Gastrocnemius medialis (tissue), 4 donors: Measurements from ENCODE around the gene ZRANB3. TPM values are rescaled to one million over a fixed set of nuclear protein-coding genes. Genes with fewer than 3 reads are reported as not detected.

Experiments
- ATAC-seq, 2 donors: fragments of 150-250 bp; one replicate each; pipeline ENCODE4 v1.9.1; 2016
- DNase-seq, 2 donors: peaks; one replicate each; pipeline ENCODE4 v3.0.0-alpha.2; 2019
- H3K27ac ChIP-seq, 4 donors: fragments of 200-600 bp; sonication (generic); 1 replicate in 1 of 4; 2 replicates in 3 of 4; pipeline ENCODE4 v1.5.1; 2016 to 2018; ENCODE audit warnings: mild to moderate bottlenecking in 2 of 4, moderate library complexity in 1 of 4
- H3K27me3 ChIP-seq, 3 donors: fragments of 200-600 bp; sonication (generic) in 2 of 3; 1 replicate in 1 of 3; 2 replicates in 2 of 3; pipeline versions ENCODE4 v1.5.1 to v1.6.0; 2016 to 2019; ENCODE audit warnings: mild to moderate bottlenecking in 1 of 3, moderate library complexity in 1 of 3
- H3K36me3 ChIP-seq, 2 donors: fragments of 200-600 bp; sonication (generic) in 1 of 2; one replicate each; pipeline ENCODE4 v1.5.1; 2017 to 2018
- H3K4me1 ChIP-seq, 2 donors: fragments of 200-600 bp; sonication (generic) in 1 of 2; one replicate each; pipeline ENCODE4 v1.5.1; 2016 to 2017; ENCODE audit warnings: mild to moderate bottlenecking in 2 of 2
- H3K4me3 ChIP-seq, 4 donors: fragments of 200-600 bp; sonication (generic) in 3 of 4; 1 replicate in 1 of 4; 2 replicates in 3 of 4; pipeline ENCODE4 v1.5.1; 2016 to 2019; ENCODE audit warnings: mild to moderate bottlenecking in 2 of 4
- H3K9me3 ChIP-seq, 3 donors: fragments of 200-600 bp; sonication (generic) in 2 of 3; 1 replicate in 1 of 3; 2 replicates in 2 of 3; pipeline ENCODE4 v1.5.1; 2016 to 2019
- POLR2A ChIP-seq, 2 donors: fragments of 450-650 bp; IDR thresholded peaks; one replicate each; pipeline ENCODE4 v1.6.1; 2017; ENCODE audit warnings: antibody characterized with exemption in 2 of 2, mild to moderate bottlenecking in 2 of 2, moderate library complexity in 2 of 2
- in situ Hi-C, 4 donors: fragments of 200-750 bp; cut with MboI; loops; one replicate each; pipeline versions ENCODE4 v1.15.0 to v1.8.0; 2017; ENCODE audit warnings: low sequenced_read_pairs in 4 of 4
- intact Hi-C: fragments of 100-400 bp; cut with DNase I; formaldehyde crosslinking; loops from one replicate; pipeline ENCODE4 v1.15.1; 2023; ENCODE audit warnings: low total_unique reads
- total RNA-seq, 4 donors: library from RNA; depleted of rRNA; stranded (reverse); fragments of >200 nt; gene quantifications; one replicate each; pipeline versions ENCODE4 v1.1.0 to v1.2.3, GENCODE V29; 2016
- TF ChIP-seq, protein P1 (sequence below), 5 experiments: fragments of 450-650 bp in 3 of 5; fragments of 200-600 bp in 2 of 5; sonication (generic) in 2 of 5; IDR thresholded peaks in 4 of 5; conservative IDR thresholded peaks in 1 of 5; 1 replicate in 4 of 5; 2 replicates in 1 of 5; pipeline ENCODE4 v1.5.1; 2016 to 2019; ENCODE audit warnings: antibody characterized with exemption in 5 of 5, mild to moderate bottlenecking in 3 of 5, moderate library complexity in 3 of 5

Gene ZRANB3
- total RNA-seq, 4 donors from 2014 or later, result 1.9 to 4.8 (median 2.9) TPM

DNA sequence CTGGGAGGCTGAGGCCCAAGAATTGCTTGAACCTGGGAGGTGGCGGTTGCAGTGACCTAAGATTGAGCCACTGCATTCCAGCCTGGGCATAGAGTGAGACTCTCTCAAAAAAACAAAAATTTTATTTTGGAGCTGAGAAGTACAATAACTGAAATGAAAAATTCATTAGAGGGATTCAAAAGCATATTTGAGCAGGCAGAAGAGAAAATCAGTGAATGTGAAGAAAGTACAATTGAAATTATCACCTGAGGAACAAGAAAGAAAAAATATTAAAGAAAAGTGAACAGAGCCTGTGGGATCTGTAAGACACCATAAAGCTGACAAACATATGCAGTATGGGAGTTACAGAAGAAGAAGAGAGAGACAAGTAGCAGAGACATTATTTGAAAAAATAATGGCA, 341.9 kb downstream of the ZRANB3 start:
- DNase-seq, result no peak
- Histone ChIP-seq H3K27me3 (no peaks in the 10 kb centered on the region), H3K4me3 (no peak overlapping the region), H3K27ac (no peak overlapping the region), H3K9me3 (no peaks in the 10 kb centered on the region), H3K4me1 (no peaks in the 10 kb centered on the region), H3K36me3 (no peaks in the 10 kb centered on the region)
- no peak for TF ChIP-seq POLR2A (IDR thresholded peaks at IDR 0.05)
- TF ChIP-seq, protein P1, sequence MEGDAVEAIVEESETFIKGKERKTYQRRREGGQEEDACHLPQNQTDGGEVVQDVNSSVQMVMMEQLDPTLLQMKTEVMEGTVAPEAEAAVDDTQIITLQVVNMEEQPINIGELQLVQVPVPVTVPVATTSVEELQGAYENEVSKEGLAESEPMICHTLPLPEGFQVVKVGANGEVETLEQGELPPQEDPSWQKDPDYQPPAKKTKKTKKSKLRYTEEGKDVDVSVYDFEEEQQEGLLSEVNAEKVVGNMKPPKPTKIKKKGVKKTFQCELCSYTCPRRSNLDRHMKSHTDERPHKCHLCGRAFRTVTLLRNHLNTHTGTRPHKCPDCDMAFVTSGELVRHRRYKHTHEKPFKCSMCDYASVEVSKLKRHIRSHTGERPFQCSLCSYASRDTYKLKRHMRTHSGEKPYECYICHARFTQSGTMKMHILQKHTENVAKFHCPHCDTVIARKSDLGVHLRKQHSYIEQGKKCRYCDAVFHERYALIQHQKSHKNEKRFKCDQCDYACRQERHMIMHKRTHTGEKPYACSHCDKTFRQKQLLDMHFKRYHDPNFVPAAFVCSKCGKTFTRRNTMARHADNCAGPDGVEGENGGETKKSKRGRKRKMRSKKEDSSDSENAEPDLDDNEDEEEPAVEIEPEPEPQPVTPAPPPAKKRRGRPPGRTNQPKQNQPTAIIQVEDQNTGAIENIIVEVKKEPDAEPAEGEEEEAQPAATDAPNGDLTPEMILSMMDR (IDR thresholded peaks at IDR 0.05 in 4 of 5, conservative IDR thresholded peaks at IDR 0.05 in 1 of 5), result no peak
- ATAC-seq, result no peak
- intact Hi-C loops (no loop called here), in situ Hi-C loops (no loop called here)

DNA sequence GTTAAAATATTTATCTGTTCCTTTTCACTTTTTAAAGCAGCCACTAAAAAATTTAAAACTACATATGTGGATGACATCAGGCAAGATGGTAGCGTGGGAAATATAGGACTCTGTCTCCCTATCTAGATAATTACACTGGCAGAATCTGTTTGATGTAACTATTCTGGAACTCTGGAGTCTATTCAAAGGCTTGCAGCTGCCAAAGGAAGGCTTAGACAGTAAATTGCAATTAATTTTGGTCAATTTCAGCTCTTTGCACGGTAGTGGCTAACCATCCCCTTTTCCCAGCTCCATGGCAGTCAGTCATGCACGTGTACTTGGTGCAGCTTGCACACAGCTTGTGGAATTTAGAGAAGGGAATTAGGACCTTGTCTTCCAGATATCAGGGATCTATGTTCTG, 343.7 kb downstream of the ZRANB3 start:
- no peak overlapping the region for H3K27ac ChIP-seq
- in situ Hi-C loops (no loop called here), intact Hi-C loops (no loop called here)
- DNase-seq (no peak), ATAC-seq (no peak)
- no peaks in the 10 kb centered on the region for H3K4me1 ChIP-seq
- H3K36me3 ChIP-seq, result no peaks in the 10 kb centered on the region
- no peaks in the 10 kb centered on the region for H3K27me3 ChIP-seq
- no peaks in the 10 kb centered on the region for H3K9me3 ChIP-seq
- H3K4me3 ChIP-seq, result no peak overlapping the region
- TF ChIP-seq POLR2A (IDR thresholded peaks at IDR 0.05), result no peak

DNA sequence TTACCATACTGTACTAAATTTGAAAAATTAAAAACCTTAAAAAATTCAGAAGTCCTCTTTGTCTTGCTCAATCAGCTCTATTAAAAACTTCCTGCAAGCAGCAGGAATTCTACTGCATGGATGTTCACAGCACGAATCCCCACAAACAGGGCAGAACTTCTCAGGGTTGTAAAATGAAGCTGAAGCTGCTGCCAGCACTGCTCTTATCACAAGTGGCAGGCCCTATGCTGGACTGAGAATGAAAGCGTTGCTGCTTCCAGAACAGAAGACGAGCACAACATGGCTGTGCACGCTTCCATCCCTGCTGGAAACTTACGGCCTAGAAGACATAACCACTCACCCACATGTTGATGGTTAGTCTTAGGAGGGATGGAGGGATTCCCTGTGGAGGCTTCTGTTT, 345.0 kb downstream of the ZRANB3 start:
- no peaks in the 10 kb centered on the region for H3K27me3 ChIP-seq
- intact Hi-C loops, result no loop called here
- H3K9me3 ChIP-seq, result no peaks in the 10 kb centered on the region
- H3K36me3 ChIP-seq, result no peaks in the 10 kb centered on the region
- H3K4me1 ChIP-seq, result no peaks in the 10 kb centered on the region
- no peak overlapping the region for H3K27ac ChIP-seq
- in situ Hi-C loops, result no loop called here
- no peak overlapping the region for H3K4me3 ChIP-seq
- no peak for DNase-seq
- no peak for ATAC-seq
- TF ChIP-seq, protein P1 (IDR thresholded peaks at IDR 0.05 in 4 of 5, conservative IDR thresholded peaks at IDR 0.05 in 1 of 5), result no peak
- TF ChIP-seq POLR2A (IDR thresholded peaks at IDR 0.05), result no peak

DNA sequence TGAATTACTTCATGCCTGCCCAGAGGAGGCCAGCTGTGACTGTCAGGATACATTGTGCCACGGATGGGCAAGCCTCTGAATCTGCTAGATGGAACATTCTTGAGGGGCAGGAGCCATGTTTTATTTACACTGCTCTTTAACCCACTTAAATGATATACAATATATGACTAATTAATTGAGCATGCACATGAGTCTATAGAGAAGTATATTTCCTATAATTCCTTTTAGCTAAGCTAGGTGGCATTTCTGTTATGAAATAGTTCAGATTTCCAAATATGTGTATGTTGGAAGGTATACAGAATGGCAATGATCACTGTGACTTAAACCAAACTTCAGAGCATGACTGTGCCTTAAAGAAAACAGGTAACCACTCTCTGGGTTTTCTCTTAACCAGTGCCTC, 347.2 kb downstream of the ZRANB3 start:
- in situ Hi-C loops, result no loop called here
- H3K27ac ChIP-seq, result no peak overlapping the region

DNA sequence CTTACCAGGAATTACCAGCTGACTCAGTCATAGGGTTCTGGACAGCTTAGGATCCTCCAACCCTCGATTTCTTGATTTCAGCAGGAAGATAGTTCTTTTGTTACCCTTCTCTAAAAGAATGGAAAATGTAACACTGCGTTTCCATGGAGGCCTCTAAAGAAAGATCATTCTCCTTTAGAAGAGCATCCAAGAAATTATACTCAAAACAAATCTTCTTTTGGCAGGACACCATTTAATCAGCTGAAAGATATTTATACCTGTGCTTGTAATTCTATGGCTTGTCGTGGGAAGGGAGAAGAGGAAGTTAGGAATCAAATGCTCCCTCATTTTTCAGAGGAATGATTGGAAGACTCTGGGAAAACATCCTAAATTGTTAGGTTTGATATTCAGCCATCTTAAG, 348.4 kb downstream of the ZRANB3 start:
- Histone ChIP-seq H3K27ac (no peak overlapping the region), H3K4me3 (no peak overlapping the region), H3K4me1 (no peaks in the 10 kb centered on the region), H3K9me3 (no peaks in the 10 kb centered on the region), H3K27me3 (no peaks in the 10 kb centered on the region), H3K36me3 (peaks cover 0 to 1% of the 10 kb centered on the region in 2 donors)
- ATAC-seq, result no peak
- in situ Hi-C loops (no loop called here), intact Hi-C loops (no loop called here)
- DNase-seq, result no peak
- TF ChIP-seq, protein P1 (IDR thresholded peaks at IDR 0.05 in 4 of 5, conservative IDR thresholded peaks at IDR 0.05 in 1 of 5), result no peak
- no peak for TF ChIP-seq POLR2A (IDR thresholded peaks at IDR 0.05)

More for the DNA sequence above, 347.2 kb downstream of the ZRANB3 start:
- no peaks in the 10 kb centered on the region for H3K4me1 ChIP-seq
- DNase-seq (no peak), ATAC-seq (no peak)
- H3K4me3 ChIP-seq, result no peak overlapping the region
- H3K36me3 ChIP-seq, result no peaks in the 10 kb centered on the region
- intact Hi-C loops, result no loop called here
- H3K9me3 ChIP-seq, result no peaks in the 10 kb centered on the region
- H3K27me3 ChIP-seq, result no peaks in the 10 kb centered on the region
- TF ChIP-seq POLR2A (IDR thresholded peaks at IDR 0.05), result no peak

DNA sequence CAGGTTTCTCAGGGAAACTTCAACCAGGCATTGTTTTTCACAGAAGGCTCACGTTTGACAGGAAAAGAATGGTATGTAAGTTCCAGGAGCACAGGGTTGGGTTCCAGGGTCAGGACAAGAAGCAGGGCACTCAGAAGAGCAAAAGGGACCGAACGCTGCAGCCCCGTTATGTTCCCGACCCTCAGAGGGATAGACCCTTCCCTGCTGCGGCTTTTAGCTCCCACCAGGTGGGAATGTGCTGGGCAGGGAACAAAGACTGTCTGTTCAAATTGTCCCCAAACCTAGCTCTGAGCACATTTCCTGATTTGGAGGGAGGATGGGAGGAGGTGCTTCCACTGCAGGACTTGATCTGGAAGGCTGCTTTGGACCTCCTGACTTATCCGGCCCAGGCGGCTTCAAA, 348.8 kb downstream of the ZRANB3 start:
- H3K36me3 ChIP-seq, result peaks cover 0 to 5% of the 10 kb centered on the region in 2 donors
- ATAC-seq (no peak), DNase-seq (no peak)
- H3K4me3 ChIP-seq, result no peak overlapping the region
- TF ChIP-seq, protein P1 (IDR thresholded peaks at IDR 0.05 in 4 of 5, conservative IDR thresholded peaks at IDR 0.05 in 1 of 5), result no peak
- no peak for TF ChIP-seq POLR2A (IDR thresholded peaks at IDR 0.05)
- H3K4me1 ChIP-seq, result no peaks in the 10 kb centered on the region
- intact Hi-C loops (no loop called here), in situ Hi-C loops (no loop called here)
- no peaks in the 10 kb centered on the region for H3K9me3 ChIP-seq
- no peak overlapping the region for H3K27ac ChIP-seq
- no peaks in the 10 kb centered on the region for H3K27me3 ChIP-seq
